Activated CD4-positive, CD25-positive, alpha-beta regulatory T cell (primary cell): ENCODE results near the gene TMEM17.

ENCODE experiments used
- DNase-seq, 4 experiments: peaks; one replicate each; lab custom pipeline; 2025; lab: John Stamatoyannopoulos, UW

The TMEM17 gene

DNA sequence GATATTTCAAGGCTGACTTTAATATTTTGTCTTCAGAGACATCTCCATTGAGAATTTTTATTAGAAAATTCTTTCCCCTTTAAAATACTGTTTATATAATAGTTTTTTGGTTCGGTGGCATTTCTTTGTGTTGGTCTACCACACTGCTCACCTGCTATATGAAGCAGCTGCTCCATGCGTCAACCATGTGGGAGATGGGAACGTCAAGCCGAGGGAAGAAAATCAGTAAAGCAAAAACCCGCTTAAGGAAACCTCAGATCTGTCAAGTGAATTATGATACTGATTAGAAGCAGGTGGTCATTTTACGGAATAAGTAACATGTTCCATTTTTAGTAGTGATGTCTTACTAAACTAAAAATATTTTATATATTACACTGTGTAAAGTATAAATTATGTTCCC lies 5.6 kb upstream of the TMEM17 start:
- no peak for DNase-seq

DNA sequence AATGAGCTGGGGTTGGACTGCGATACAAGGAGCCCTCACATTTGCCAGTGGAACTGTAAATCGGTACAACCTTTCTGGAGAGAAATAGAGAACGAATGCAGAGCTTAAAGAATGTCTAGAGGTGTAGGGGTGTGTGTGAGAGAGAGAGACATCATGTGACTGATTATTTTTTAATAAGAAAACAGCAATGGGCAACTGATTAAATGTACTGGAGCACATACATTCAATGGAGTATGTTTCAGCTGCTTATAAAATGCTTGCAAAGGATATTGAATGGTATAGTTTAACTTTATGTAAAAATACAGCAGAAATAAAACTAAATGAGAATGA lies 391 bp upstream of the TMEM17 start:
- DNase-seq = no peak

DNA sequence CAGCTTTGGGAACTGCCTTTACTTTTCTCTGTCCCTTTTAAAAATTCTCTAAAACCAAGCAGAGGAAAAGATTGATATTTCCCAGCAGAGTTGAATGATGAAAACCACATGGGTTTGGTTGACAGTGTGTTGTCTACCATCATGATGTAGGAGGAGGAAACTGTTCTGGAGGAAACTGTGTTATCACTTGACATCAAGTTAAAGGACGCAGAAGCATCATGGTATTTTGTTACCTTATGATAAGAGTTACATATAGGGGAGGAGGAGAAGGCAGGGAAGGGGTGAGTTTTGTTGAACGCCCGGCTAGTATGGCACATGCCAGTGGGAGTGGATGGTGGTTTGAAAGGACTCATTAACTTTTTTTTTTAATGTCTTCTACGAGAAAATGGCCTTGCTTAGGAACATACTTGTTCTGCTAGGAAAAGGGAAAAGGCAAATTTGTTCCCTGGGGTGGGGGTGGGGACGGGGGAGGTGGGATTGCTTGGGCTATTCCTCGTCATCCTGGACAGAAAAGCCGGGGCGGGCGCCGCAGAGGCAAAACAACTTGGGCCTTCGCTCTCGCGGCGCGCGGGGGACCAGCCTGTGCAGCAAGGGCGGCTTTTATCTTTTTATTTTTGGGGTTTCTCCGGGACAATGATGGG lies 766 bp downstream of the TMEM17 start:
- DNase-seq = no peak

DNA sequence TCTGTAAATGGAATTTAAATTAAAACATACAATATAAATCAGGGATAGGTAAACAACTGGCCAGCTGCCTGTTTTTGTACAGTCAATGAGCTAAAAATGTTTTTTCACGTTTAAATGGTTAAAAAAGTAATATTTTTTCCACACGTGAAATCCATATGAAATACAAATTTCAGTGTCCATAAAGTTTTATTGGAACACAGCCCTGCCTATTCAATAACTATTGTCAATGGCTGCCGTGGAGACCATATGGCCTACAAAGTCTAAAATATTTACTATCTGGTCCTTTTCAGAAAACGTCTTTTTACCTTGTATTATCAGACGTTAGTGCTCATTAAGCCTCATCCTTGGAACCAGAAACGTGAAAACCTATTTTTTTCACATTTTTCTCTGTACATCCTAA lies 1.3 kb downstream of the TMEM17 start:
- DNase-seq = no peak

DNA sequence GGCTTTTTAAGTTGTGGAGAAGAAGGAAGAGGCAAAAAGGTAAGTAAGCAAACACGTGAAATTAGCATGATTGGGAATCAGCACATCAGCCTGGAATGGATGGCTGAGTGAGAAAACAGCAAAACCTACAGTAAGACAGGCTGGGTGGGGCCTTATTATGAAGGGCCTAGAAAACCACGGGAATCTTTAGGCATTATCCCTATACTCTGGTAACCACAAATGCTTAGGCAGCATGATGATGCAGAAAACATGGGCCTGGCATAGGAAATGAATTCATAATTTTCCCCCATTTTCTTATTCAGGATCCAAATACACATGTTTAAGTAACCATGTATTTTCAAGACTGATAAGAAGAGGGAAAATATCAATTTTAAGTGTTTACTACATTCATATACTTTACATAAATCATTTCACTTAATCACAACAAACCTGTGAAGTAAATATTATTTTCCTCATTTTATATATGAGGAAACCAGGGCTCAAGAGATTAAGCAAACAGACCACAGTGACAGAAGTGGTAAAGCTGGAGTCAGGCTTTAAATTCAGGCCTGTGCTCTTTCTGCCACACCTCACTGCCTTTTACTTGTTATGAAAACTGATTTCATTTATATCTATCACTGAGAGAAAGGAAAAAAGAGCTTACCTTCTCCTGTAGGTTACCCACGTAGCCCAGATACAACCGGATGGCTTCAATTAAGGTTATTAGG lies 4.0 kb downstream of the TMEM17 start:
- DNase-seq = no peak

DNA sequence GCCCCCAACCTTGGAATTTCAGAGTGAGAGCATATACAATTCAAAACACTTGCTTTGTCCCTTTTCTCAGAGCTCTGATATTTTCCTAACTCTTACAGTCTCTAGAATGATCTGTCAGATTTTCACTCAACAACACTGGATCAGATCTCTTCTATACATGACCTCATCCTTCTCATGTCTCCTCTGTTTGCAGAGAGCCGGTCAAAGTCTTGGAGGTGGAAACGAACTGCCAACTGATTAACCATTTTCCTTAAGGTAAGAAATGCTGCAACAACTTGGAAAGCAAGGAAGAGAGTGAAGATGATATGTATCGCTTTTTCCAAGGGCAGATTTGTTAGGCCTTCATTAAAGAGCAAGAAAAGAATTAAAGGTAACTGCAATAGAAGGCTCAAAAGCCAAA lies 4.9 kb downstream of the TMEM17 start:
- no peak for DNase-seq

DNA sequence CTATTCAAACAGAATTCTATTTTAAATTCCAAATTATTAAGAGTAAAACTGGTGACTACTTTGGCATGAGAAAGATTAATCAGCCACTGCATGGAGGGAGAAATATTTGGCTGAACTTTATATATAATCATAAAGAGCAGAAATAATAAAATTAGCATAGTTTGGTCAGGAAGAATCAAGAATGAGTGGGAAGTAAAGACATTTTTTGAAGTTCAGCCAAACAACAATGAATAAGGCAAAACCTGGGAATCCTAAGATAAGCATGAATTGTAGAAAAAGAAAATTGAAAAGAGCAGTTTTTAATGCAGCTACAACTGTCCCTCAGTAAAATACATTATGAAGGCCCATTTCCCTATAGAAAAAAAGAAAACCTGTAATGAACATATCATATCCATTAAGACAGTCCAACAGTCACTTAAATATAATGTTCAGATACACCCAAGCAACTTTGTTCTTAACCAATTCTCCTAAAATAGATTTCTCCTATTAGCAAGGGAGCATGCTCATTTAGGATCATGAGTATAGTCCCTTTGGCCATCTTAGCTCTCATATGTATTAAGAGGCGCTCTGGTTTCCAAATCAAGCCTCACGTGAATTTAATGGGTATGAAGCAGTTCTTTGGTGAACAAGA lies 6.5 kb downstream of the TMEM17 start:
- DNase-seq = no peak

DNA sequence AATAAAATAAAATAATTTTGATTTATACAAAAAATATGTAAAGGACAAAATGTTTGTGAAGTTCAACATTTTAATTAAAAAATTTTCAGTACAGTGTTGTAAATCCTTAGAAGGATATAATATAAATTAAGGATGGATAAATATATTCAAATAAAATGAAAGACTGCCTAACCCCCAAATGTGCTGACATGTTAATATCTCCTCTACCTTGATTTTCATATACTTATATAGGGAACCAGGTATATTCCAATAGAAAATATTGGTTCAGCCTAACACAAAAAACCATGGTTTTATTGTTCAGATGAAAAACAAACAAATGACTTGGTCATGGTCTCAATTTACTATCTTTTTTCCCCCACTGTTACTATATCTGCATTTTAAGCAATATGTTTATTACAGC lies 7.3 kb downstream of the TMEM17 start:
- no peak for DNase-seq

DNA sequence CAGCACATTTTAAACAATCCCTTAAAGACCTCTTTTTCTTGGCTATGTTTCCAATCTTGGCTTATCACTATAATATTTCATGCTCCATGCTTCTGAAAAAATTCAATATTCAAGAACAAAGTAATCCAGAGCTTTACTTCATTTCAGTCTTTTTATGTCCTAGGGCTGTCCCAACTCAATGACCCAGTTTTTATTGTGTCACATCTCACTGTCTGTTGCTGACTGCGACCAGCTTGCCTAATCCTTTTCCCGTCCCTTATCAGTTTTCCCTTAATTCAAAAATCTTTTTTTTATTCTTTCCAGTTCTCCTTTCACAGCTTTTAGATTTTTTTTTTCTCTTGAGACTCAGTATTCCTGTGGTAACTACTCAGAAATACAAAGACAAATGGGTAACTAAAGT lies 10.2 kb downstream of the TMEM17 start:
- DNase-seq = no peak

DNA sequence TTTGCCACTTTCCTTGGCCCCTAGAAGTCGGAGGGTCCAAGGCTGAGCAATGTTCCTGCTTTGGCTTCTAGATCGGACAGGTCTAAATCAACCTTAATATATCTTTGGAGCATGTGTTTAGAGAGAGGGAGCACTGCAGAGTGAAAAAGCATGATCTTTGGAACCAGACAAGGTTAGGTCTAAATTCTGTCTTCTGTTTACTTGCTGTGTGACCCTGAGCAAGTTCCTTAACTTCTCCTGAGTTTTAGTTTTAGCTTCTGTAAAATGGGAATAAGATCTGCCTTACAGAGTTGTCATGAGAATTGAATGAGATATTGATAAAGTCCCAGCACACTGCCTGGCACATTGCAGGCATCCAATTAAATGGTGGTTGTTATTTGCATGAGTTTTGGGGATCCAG lies 13.9 kb downstream of the TMEM17 start:
- DNase-seq = no peak

DNA sequence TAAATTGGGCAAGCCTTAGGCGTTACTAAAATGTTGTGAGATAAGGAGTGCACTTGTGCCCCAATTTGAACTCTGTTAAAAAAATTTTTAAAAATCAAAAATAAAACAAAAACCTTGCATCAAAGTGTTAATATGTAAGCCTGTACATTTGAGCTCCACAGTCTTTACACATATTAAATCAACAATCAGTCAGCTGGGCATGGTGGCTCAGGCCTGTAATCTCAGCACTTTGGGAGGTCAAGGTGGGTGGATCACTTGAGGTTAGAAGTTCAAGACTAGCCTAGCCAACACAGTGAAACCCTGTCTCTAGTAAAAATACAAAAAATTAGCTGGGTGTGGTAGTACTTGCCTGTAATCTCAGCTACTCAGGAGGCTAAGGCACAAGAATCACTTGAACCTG lies 16.3 kb downstream of the TMEM17 start:
- no peak for DNase-seq

DNA sequence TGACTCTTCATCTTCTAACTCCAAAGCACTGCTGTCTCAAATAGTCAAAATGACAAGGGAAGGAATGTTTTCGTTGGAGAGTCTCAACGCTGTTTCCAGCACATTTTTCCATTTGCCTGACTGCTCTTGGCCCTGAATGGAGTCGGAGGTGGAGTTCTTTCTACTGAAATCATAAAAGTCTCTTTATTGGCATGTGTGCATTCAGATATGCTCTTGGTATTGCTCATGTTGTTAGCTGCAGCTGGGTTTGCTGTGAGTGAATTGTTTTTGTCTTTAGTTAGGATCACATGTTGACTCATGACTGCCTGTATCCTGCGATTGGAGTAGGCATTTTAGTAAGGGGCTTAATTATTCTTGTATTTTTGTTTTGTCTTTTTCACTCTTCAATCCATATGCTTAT lies 16.8 kb downstream of the TMEM17 start:
- DNase-seq = no peak

DNA sequence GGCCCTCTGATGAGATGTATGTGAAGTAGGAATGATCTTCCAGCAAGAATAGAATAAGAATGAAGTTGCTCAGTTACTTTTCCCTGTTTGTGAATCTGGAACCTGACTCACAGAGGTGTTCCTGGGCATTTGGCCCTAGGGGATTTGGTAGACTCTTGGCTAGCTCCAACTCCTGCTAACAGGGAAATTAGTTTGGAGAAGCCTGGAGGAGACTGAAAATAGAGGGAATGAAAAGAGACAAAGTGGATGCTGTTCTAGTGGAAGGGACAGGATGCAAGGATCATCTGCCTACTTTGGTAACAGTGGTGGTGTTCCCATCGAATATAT lies 19.6 kb downstream of the TMEM17 start:
- DNase-seq = no peak

DNA sequence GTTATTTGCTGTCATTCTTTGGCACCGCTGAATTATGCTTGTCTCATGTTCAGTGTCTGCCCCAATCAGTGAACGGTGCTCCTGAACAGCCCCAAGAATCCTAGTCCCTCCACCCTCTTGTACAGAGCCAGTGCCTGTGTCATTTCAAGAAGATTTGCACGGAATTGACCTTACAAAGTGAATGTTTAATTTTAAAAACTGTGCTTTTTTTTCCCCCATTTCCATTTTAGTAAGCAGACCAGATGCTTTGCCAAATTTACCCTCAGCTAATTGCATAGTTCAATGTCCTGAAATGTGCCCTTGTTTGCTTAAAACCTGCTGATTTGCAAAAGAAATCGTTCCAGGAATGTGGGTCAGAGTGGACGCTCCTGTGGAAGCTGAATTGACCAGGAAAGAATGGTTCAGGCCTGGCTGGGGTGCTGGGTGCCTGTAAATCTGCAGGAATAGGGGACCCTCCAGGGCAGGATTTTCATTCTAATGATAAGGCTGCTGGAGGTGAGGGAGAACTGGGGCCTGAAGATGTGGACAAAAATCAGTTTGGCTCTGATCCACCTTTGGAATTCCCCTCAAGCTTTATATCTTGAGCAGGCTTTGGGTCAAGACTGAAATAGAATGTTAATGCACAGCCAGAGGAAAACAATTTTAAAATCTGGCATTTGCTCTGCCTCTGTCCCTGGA lies 20.1 kb downstream of the TMEM17 start:
- no peak for DNase-seq

DNA sequence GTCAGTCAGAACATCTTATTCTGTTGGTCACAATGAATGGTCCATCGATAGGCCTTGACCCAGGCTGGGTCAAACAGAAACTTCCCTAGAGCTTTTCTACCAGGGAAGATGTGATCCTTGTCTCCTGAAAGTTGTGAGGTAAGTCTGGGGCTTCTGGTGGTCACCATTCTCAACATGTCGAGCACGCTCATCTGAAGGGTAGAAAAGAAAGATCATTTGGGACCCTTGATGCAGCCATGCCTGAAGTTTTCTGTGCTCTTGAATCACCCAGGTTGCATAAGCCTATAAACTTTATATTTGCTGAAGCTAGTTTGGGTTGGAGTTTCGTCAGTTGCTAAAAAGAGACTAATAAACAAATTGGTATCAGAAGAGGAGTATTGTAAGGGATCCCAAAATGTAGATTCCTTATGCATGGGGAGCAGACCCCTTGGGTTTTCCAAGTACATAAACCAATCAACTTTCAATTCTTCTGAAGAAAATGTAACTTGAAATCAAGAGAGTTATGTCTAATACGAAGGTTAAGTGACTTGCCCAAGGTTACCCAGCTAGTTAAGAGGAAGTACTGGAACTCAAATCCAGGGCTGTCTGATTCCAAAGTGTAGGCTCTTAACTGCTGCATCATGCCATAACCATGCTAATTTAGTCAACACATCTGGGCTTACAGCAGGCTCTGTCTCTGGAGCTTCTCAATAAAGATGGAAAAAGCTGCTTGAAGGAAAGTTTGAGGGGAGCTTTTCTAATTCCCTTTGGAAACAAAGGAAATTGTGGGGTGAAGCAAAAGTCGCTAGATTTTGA lies 23.2 kb downstream of the TMEM17 start:
- no peak for DNase-seq

DNA sequence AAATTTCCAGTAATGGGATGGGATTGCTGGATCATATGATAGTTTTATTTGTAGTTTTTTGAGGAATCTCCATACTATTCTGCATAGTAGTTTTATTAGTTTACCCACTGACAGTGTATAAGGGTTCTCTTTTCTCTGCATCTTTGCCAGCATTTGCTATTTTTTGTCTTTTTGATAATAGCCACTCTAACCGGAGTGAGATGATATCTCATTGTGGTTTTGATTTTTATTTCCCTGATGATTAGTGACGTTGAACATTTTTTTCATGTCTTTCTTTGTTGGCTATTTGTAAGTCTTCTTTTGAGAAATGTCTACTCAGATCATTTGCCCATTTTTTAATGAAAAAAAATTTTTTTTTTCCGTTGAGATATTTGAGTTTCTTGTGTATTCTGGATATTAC lies 26.1 kb downstream of the TMEM17 start:
- DNase-seq = no peak

DNA sequence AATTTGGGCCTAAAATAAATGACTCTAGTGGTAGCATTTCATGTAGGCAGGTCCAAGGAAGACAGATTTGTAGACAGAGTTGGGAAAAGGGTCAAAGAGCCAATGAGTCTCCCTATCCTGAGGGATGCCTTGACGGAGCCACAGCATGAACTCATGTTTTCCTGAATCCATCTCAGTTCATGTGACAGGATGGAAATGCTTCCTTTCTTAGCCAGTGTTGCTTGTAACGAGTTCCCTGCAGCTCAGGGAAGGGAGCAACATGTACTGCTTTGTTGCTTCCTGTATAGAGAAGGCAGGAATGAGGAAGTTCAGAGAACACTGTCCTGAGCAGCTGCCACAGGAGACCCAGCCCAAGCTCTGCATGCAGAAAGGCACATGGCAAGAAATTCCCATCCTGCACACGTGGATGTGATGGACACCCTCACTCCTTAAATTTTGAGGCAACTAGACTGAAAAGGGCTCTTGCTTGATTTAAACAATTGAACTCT lies 27.9 kb downstream of the TMEM17 start:
- no peak for DNase-seq

DNA sequence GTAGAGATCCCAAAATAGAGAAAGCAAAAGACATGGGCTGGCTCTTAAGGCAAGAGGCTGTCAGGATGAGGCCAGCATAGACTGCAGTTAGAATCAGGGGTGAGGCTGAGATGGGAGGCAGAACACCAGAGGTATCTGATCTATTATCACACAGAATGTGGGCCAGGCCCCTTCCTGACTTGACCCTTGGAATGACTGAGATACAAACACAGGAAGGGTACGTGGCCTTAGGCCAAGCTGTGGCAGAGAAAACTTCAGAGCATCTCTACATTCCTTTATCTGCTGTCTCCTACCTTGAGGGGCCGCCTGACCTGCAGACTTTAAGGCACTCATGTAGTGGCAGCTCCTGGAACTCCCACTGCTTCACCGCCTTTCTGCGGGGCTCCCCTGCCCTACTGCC lies 28.4 kb downstream of the TMEM17 start:
- no peak for DNase-seq

DNA sequence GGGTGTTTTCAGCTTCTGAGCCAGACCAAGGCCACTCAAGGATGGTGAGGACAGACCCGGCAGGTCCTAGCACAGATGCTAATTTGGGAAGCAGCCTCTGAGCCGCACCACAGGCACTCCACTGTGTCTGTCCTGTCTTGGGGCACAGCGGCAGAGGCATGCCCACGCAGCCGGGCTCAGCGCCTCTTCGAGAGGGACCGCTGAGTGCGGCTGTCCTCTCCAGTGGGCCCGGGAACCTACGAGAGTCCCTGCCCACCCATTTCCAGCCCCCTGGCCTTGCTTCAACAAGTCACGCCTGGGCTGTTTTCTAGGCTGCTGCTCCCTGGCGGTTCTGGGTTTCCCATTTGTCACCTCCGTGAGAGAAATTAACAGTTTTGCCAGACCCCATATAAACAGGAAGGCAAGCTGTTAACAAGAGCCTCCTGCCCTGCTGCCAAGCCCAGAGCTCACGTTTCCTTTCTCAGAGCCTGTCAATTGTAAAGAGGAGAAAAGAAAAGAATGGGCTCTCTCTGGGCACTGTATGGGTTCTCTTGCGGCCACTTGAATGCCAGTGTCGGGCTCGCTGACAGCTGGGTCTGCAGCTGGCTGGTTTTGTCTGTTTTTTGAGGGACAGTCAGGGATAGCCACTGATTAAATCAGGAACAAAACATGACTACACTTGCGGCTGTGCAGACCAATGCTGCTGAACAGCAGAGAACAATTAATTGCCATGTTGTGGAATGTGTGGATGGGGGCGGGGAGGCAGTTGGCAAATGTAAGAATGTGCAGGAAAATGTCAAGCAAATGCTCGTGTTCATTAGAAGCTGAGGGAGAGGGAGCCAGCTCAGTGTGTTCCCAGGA lies 30.6 kb downstream of the TMEM17 start:
- no peak for DNase-seq

DNA sequence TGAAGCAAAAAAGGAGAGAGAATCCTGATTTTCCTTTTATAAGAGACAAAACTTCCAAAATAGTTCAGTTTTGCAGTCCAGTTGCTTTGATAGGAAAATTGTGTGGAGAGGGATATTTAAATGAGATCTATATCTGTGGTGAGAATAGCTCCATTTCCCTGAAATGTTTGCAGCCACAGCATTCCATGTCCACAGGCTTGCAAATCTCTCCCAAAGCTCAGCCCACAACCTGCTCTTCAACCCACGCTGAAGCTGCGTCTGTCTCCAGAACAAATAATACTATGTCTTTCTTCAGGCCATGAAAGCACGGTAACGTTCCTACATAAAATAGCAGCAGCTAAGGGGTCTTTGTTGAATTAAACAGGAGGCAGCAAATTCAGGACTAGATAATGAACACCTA lies 31.8 kb downstream of the TMEM17 start:
- DNase-seq = no peak

DNA sequence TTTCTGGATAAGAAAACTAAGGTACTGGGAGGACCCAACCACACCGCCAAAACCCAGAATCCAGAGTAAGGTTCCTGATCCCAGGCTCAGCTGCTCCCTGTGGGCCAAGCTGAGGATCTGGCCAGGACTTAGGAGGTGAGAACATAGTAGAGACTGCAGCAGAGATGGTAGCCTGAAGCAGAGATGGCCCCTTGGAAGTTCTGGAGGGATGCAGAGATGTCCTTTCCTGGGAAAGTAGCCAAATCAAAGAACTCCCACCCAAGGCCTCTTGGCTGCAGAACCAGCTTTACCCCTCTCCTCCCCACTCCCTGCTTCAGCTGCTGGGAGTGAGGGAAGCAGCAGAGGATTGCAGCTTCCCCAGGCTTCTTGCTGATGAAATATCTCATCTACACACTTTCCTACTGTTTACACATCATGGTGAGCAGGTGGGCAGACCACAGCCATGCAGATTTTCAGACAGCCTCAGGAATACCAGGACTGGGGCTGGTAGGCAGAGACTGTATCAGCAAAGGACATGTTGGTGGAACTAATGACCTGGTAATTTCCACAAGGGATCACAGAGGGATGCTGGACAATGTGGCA lies 32.7 kb downstream of the TMEM17 start:
- DNase-seq = no peak
